Glutamatergic neuron (in vitro differentiated cells): ENCODE measurements around the gene ARTN. TPM values are rescaled to one million over a fixed set of nuclear protein-coding genes. Genes with fewer than 3 reads are reported as not detected.

Experiments
- DNase-seq: peaks from one replicate; pipeline ENCODE4 v3.0.0; 2022
- H3K27ac Mint-ChIP-seq: one replicate; pipeline ENCODE4 v1.8.0; 2020; ENCODE audit warnings: mild to moderate bottlenecking, mixed read lengths, inconsistent platforms; ENCODE audit not compliant: unreplicated experiment
- H3K27me3 Mint-ChIP-seq: one replicate; pipeline ENCODE4 v1.8.0; 2020; ENCODE audit warnings: mild to moderate bottlenecking, moderate library complexity, mixed read lengths, inconsistent platforms; ENCODE audit not compliant: unreplicated experiment
- H3K36me3 Mint-ChIP-seq: one replicate; pipeline ENCODE4 v1.8.0; 2020; ENCODE audit warnings: mild to moderate bottlenecking, mixed read lengths, inconsistent platforms; ENCODE audit not compliant: unreplicated experiment
- H3K4me1 Mint-ChIP-seq: one replicate; pipeline ENCODE4 v1.8.0; 2020; ENCODE audit warnings: mild to moderate bottlenecking, low read depth, mixed read lengths, inconsistent platforms; ENCODE audit not compliant: unreplicated experiment
- H3K4me3 Mint-ChIP-seq: one replicate; pipeline ENCODE4 v1.8.0; 2020; ENCODE audit warnings: mild to moderate bottlenecking, mixed read lengths, inconsistent platforms; ENCODE audit not compliant: unreplicated experiment
- H3K9me3 Mint-ChIP-seq: one replicate; pipeline ENCODE4 v1.8.0; 2020; ENCODE audit warnings: mild to moderate bottlenecking, moderate library complexity, mixed read lengths, inconsistent platforms; ENCODE audit not compliant: unreplicated experiment
- total RNA-seq: library from RNA; stranded (reverse); fragmentation: NEBNext Ultra II Directional; extraction: Animal tissue kit (Norgen Biotek cat#: 25700); gene quantifications from one replicate; pipeline ENCODE4 v1.2.1, GENCODE V29; 2021; ENCODE audit not compliant: unreplicated experiment
- TF ChIP-seq, protein P1 (sequence below): fragments of 200-600 bp; sonication (generic); IDR thresholded peaks from one replicate; pipeline ENCODE4 v1.5.0; 2021; ENCODE audit not compliant: partially characterized antibody, unreplicated experiment

The ARTN gene
- total RNA-seq, 1 donor from 2014 or later = not detected

DNA sequence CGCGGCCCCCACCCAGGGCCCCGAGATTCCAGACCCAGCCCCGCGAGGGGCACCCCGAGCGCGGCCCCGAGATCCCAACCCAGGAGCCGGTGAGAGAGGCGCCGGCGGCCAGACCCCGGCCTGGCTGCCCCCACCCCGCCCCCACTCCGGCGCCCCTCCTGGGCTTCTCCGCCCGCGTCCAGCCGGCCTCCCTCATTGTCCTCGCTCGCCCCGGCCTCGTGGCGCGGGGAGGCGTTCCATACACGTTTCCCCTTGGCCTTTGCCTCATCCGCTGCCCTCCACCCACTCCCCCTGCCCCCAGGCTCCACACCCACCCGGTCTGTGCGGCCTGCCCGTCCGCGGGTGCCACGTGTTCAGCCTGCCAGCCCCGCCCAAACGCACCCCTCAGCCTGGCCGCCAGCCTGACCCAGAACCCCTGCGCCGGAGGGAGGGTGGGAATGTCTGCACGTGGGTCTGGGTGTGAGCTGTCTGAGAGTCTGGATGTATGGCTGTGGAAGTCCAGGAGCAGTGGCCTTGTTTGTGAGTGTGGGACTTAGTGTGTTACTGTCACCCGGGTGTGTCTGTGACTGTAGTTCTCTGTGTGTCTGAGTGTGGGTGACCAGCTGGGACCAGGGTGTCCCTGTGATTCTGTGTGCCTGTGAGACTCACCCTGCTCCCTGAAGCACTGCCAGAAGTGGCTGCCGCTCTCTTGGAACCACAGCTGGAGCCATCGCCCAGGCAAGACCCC lies 46.1 kb downstream of the ARTN start:
- Mint-ChIP-seq H3K4me1 (peaks cover 21% of the 10 kb centered on the region), H3K27ac (peak overlapping the region; percentile 73)
- TF ChIP-seq, protein P1, sequence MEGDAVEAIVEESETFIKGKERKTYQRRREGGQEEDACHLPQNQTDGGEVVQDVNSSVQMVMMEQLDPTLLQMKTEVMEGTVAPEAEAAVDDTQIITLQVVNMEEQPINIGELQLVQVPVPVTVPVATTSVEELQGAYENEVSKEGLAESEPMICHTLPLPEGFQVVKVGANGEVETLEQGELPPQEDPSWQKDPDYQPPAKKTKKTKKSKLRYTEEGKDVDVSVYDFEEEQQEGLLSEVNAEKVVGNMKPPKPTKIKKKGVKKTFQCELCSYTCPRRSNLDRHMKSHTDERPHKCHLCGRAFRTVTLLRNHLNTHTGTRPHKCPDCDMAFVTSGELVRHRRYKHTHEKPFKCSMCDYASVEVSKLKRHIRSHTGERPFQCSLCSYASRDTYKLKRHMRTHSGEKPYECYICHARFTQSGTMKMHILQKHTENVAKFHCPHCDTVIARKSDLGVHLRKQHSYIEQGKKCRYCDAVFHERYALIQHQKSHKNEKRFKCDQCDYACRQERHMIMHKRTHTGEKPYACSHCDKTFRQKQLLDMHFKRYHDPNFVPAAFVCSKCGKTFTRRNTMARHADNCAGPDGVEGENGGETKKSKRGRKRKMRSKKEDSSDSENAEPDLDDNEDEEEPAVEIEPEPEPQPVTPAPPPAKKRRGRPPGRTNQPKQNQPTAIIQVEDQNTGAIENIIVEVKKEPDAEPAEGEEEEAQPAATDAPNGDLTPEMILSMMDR = no peak

DNA sequence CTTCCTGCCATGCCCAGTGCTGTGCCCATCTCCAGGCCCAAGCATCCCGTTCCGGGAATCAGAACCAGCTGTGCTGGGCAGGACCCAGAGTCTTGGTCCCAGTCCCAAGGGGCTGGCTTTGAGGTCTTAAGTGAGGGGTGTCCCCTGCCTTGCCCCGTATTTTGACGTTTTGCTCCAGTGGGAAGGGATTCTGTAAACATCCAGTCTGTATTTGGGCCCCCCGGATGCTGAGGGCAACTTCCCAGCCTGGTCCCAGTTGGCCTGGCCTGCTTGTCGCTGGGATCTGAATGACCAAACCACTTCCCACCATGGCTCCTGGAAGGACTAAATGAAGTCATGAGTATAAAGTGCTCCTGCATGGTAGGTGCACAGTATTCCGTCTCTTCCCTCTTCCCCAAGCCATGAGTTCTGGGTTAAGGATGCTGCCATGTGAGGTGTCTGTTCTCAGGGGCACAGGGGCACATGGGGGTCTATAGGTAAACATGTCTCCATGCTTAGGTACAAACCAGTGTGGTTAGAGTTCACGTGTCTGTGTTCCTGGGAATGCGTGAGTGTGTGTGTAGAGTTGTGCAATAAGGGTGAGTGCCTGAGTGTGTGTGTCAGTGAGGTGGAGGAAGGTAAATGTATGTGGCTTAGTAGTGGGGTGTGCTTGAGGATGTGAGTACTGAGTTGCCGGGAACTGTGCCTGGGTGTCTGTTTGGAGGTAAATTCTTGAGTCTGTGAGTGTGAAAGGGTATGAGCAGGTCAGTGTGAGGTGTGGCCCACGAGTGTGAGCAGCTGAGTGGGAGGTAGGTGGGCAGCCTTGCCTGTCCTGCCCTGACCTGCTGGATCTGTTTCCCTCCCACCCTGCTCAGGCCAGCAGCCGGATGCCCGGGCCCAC lies 46.9 kb downstream of the ARTN start:
- no peak overlapping the region for H3K27ac Mint-ChIP-seq
- H3K4me3 Mint-ChIP-seq = peak overlapping the region; percentile 91
- peaks cover 9% of the 10 kb centered on the region for H3K9me3 Mint-ChIP-seq
- H3K36me3 Mint-ChIP-seq = peaks cover 9% of the 10 kb centered on the region
- peaks cover 10% of the 10 kb centered on the region for H3K27me3 Mint-ChIP-seq
- no peak for DNase-seq
- TF ChIP-seq, protein P1 = no peak
- H3K4me1 Mint-ChIP-seq = peaks cover 21% of the 10 kb centered on the region

More for the DNA sequence above, 46.1 kb downstream of the ARTN start:
- H3K4me3 Mint-ChIP-seq = peak overlapping the region; percentile 91
- DNase-seq = peak; percentile 63
- peaks cover 9% of the 10 kb centered on the region for H3K9me3 Mint-ChIP-seq
- H3K36me3 Mint-ChIP-seq = peaks cover 9% of the 10 kb centered on the region
- H3K27me3 Mint-ChIP-seq = peaks cover 10% of the 10 kb centered on the region

DNA sequence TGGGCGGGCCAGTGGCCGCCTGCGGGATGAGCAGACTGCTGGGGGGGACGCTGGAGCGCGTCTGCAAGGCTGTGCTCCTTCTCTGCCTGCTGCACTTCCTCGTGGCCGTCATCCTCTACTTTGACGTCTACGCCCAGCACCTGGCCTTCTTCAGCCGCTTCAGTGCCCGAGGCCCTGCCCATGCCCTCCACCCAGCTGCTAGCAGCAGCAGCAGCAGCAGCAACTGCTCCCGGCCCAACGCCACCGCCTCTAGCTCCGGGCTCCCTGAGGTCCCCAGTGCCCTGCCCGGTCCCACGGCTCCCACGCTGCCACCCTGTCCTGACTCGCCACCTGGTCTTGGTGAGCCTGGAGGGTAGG lies 47.5 kb downstream of the ARTN start:
- DNase-seq = no peak
- Mint-ChIP-seq H3K27ac (no peak overlapping the region), H3K4me3 (no peak overlapping the region), H3K27me3 (peaks cover 10% of the 10 kb centered on the region), H3K9me3 (peaks cover 9% of the 10 kb centered on the region), H3K36me3 (peaks cover 9% of the 10 kb centered on the region), H3K4me1 (peaks cover 17% of the 10 kb centered on the region)
- TF ChIP-seq, protein P1 = no peak

DNA sequence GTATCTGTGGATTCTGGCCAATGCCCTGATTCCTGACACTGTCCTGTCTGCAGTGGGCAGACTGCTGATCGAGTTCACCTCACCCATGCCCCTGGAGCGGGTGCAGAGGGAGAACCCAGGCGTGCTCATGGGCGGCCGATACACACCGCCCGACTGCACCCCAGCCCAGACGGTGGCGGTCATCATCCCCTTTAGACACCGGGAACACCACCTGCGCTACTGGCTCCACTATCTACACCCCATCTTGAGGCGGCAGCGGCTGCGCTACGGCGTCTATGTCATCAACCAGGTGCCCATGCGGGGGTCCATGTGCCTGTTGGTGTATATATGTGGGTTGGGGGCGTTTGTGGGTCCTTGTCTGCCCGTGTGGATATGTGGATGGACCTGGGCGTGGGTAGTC lies 48.0 kb downstream of the ARTN start:
- no peak overlapping the region for H3K27ac Mint-ChIP-seq
- peaks cover 17% of the 10 kb centered on the region for H3K4me1 Mint-ChIP-seq
- peak overlapping the region; percentile 2 for H3K4me3 Mint-ChIP-seq
- H3K9me3 Mint-ChIP-seq = peaks cover 9% of the 10 kb centered on the region
- DNase-seq = no peak
- peaks cover 10% of the 10 kb centered on the region for H3K27me3 Mint-ChIP-seq
- TF ChIP-seq, protein P1 = no peak
- peaks cover 9% of the 10 kb centered on the region for H3K36me3 Mint-ChIP-seq
